Neural progenitor cell (in vitro differentiated cells): ENCODE measurements around the gene PUDP.

ENCODE experiments used
- EZH2 ChIP-seq: fragments of 200-600 bp; sonication (generic); IDR thresholded peaks from 2 replicates; pipeline ENCODE4 v1.6.1; 2017; ENCODE audit warnings: antibody characterized with exemption, mild to moderate bottlenecking, moderate library complexity
- EZH2phosphoT487 ChIP-seq: fragments of 200-600 bp; sonication (generic); IDR thresholded peaks from 2 replicates; pipeline ENCODE4 v1.6.1; 2017; ENCODE audit warnings: antibody characterized with exemption
- TF ChIP-seq, protein P1 (sequence below): fragments of 200-600 bp; sonication (generic); IDR thresholded peaks from 2 replicates; pipeline ENCODE4 v1.5.1; 2017; ENCODE audit warnings: antibody characterized with exemption, mild to moderate bottlenecking

DNA sequence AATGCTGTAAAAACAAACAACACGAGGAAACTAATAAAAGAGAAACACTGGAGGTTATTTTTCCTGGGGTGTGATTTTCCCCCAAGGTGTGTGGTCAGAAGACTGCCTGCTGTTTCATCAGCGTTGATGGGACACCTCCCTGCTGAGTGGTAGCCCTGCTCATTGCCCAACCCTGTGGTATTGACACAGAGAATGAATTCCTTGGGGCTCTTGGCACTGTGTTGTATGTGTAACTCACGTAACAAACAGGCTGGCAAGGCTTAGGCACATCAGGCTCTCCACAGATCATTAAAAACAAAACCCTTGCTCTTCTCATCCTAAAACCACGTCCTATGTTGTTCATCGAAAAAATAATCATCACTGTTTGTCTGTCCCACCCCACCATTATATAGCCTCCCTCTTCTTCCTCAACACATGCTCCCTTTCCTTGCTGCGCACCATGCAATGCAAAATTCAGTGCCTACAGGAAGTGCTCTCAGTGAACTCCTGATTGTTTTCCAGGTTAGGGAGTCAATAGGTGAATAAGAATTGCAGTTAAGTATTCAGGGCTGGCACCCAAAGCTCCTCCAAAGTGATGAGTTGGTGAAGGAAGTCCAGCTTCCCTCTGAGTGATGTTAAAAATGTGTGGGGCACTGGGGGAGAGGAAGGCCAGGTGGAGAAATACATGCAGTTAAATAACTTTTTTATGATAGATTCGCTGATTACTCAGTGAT, 11.4 kb upstream of the PUDP start:
- TF ChIP-seq, protein P1, sequence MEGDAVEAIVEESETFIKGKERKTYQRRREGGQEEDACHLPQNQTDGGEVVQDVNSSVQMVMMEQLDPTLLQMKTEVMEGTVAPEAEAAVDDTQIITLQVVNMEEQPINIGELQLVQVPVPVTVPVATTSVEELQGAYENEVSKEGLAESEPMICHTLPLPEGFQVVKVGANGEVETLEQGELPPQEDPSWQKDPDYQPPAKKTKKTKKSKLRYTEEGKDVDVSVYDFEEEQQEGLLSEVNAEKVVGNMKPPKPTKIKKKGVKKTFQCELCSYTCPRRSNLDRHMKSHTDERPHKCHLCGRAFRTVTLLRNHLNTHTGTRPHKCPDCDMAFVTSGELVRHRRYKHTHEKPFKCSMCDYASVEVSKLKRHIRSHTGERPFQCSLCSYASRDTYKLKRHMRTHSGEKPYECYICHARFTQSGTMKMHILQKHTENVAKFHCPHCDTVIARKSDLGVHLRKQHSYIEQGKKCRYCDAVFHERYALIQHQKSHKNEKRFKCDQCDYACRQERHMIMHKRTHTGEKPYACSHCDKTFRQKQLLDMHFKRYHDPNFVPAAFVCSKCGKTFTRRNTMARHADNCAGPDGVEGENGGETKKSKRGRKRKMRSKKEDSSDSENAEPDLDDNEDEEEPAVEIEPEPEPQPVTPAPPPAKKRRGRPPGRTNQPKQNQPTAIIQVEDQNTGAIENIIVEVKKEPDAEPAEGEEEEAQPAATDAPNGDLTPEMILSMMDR, result no peak
- TF ChIP-seq EZH2 (no peak), EZH2phosphoT487 (no peak)
